ENCODE data around the gene NELL2. TPM values are rescaled to one million over a fixed set of nuclear protein-coding genes. Genes with fewer than 3 reads are reported as not detected.

Gene NELL2
- total and polyA plus RNA-seq, 4 donors, result 0.09 to 0.42 (median 0.17) TPM; not detected in 1

DNA sequence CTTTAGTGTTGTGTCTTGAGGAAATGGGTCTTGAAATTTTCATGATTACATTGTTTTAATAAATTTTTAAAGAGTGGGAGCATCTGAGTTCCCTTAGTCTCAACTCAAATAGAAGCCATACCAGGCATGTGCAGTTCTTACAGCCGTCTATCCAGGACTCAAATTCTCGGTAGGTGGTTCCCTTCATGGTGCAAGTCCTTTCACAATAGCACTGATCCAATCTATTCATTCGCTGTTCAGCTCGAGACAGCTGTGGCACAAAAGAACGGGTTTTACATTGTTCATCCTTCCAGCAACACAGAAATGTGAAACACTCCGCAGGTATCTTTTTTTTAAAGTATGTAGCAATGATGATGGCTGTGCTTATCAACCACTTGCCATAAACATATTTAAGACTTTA, 100.2 kb downstream of the NELL2 start:
- DNase-seq (ENCODE audit: low spot score), result no peak
- Histone ChIP-seq H3K9ac (ENCODE audit: low read depth in 1 of 2, low read length in 2 of 2) (no peak overlapping the region), H3K36me3 (ENCODE audit: control insufficient read depth in 4 of 4, insufficient read depth in 3 of 4, low read depth in 1 of 4, low read length in 3 of 4) (no peaks in the 10 kb centered on the region), H3K27me3 (ENCODE audit: control insufficient read depth in 4 of 4, insufficient read depth in 4 of 4, low read length in 3 of 4) (no peaks in the 10 kb centered on the region), H3K4me3 (ENCODE audit: low read depth in 1 of 3, low read length in 3 of 3) (no peak overlapping the region), H3K27ac (ENCODE audit: low read depth in 1 of 2, low read length in 2 of 2) (no peak overlapping the region), H3K9me3 (ENCODE audit: control insufficient read depth in 4 of 4, low read length in 3 of 4) (no peaks in the 10 kb centered on the region), H3K4me1 (ENCODE audit: control insufficient read depth in 4 of 4, insufficient read depth in 4 of 4, low read length in 3 of 4) (no peaks in the 10 kb centered on the region)
- TF ChIP-seq SP1 (IDR thresholded peaks at IDR 0.05) (no peak), HNF4A (conservative IDR thresholded peaks at IDR 0.05) (no peak), FOXA1 (IDR thresholded peaks at IDR 0.05) (no peak), MAX (IDR thresholded peaks at IDR 0.05) (no peak), FOXA2 (IDR thresholded peaks at IDR 0.05) (no peak), RAD21 (IDR thresholded peaks at IDR 0.05) (no peak)
- 79% methylated on average over 6 of the region's 6 CpGs for WGBS

- 66% methylated on average over 11 of the region's 11 CpGs for WGBS
- Histone ChIP-seq H3K4me1 (ENCODE audit: control insufficient read depth in 4 of 4, insufficient read depth in 4 of 4, low read length in 3 of 4) (no peaks in the 10 kb centered on the region), H3K27ac (ENCODE audit: low read depth in 1 of 2, low read length in 2 of 2) (no peak overlapping the region), H3K27me3 (ENCODE audit: control insufficient read depth in 4 of 4, insufficient read depth in 4 of 4, low read length in 3 of 4) (no peaks in the 10 kb centered on the region), H3K9me3 (ENCODE audit: control insufficient read depth in 4 of 4, low read length in 3 of 4) (no peaks in the 10 kb centered on the region), H3K9ac (ENCODE audit: low read depth in 1 of 2, low read length in 2 of 2) (no peak overlapping the region), H3K4me3 (ENCODE audit: low read depth in 1 of 3, low read length in 3 of 3) (no peak overlapping the region), H3K36me3 (ENCODE audit: control insufficient read depth in 4 of 4, insufficient read depth in 3 of 4, low read depth in 1 of 4, low read length in 3 of 4) (no peaks in the 10 kb centered on the region)
- TF ChIP-seq FOXA1 (IDR thresholded peaks at IDR 0.05) (no peak), JUND (IDR thresholded peaks at IDR 0.05) (no peak), RAD21 (IDR thresholded peaks at IDR 0.05) (peak; percentile 30 to 57), MAX (IDR thresholded peaks at IDR 0.05) (no peak)
- TF ChIP-seq, protein P1, sequence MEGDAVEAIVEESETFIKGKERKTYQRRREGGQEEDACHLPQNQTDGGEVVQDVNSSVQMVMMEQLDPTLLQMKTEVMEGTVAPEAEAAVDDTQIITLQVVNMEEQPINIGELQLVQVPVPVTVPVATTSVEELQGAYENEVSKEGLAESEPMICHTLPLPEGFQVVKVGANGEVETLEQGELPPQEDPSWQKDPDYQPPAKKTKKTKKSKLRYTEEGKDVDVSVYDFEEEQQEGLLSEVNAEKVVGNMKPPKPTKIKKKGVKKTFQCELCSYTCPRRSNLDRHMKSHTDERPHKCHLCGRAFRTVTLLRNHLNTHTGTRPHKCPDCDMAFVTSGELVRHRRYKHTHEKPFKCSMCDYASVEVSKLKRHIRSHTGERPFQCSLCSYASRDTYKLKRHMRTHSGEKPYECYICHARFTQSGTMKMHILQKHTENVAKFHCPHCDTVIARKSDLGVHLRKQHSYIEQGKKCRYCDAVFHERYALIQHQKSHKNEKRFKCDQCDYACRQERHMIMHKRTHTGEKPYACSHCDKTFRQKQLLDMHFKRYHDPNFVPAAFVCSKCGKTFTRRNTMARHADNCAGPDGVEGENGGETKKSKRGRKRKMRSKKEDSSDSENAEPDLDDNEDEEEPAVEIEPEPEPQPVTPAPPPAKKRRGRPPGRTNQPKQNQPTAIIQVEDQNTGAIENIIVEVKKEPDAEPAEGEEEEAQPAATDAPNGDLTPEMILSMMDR (IDR thresholded peaks at IDR 0.05; ENCODE audit: low read depth, low read length, missing input control), result peak; percentile 41
- DNase-seq (ENCODE audit: low spot score), result peak; percentile 37
Measured at GRCh38 chr12:44774815-44775411, 101.2 kb downstream of the NELL2 start.

DNA sequence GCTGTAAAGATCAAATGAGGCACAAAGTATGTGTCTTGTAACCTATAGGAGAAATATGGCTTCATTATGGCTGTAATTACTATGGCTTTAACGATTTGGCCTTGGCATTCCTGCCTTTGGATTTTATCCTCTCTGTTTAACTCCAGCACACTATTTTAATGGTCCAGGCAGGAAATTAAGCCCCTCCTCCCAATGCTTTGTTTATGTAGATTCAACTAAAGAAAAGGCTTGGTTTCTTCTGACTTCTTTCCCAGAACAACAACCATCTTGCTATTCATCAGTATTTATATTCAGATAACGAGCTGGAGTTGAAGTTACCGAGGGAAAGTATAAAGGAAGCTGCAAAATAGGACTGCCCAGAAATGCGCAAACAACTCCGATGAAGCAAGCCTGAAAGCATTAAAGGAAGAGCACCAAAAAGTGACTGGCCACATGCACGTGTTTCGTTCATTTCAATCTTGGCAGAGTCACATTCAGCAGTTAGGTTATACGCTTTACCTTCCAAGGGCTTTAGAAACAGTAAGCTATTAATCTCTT, 104.6 kb downstream of the NELL2 start:
- Histone ChIP-seq H3K4me3 (ENCODE audit: low read depth in 1 of 3, low read length in 3 of 3) (no peak overlapping the region), H3K27ac (ENCODE audit: low read depth in 1 of 2, low read length in 2 of 2) (no peak overlapping the region), H3K27me3 (ENCODE audit: control insufficient read depth in 4 of 4, insufficient read depth in 4 of 4, low read length in 3 of 4) (no peaks in the 10 kb centered on the region), H3K36me3 (ENCODE audit: control insufficient read depth in 4 of 4, insufficient read depth in 3 of 4, low read depth in 1 of 4, low read length in 3 of 4) (no peaks in the 10 kb centered on the region), H3K4me1 (ENCODE audit: control insufficient read depth in 4 of 4, insufficient read depth in 4 of 4, low read length in 3 of 4) (no peaks in the 10 kb centered on the region), H3K9me3 (ENCODE audit: control insufficient read depth in 4 of 4, low read length in 3 of 4) (no peaks in the 10 kb centered on the region), H3K9ac (ENCODE audit: low read depth in 1 of 2, low read length in 2 of 2) (no peak overlapping the region)
- WGBS, result 75% methylated on average over 8 of the region's 8 CpGs
- DNase-seq (ENCODE audit: low spot score), result no peak
- TF ChIP-seq, protein P1 (IDR thresholded peaks at IDR 0.05; ENCODE audit: low read depth, low read length, missing input control), result no peak
- TF ChIP-seq ZBTB33 (IDR thresholded peaks at IDR 0.05) (no peak), MAX (IDR thresholded peaks at IDR 0.05) (no peak), YY1 (IDR thresholded peaks at IDR 0.05) (no peak), TAF1 (conservative IDR thresholded peaks at IDR 0.05) (no peak), GABPA (IDR thresholded peaks at IDR 0.05 in 1 of 2, conservative IDR thresholded peaks at IDR 0.05 in 1 of 2) (no peak), RXRA (IDR thresholded peaks at IDR 0.05) (no peak), REST (IDR thresholded peaks at IDR 0.05) (no peak), FOXA2 (IDR thresholded peaks at IDR 0.05) (no peak), HNF4G (IDR thresholded peaks at IDR 0.05) (no peak), EGR1 (IDR thresholded peaks at IDR 0.05; ENCODE audit: low read depth in 2 of 2) (no peak)

All from liver (tissue), 9 donors.